Inflammatory macrophage treated with lipopolysaccharide for 1 hour (primary cell): ENCODE results near the gene ELOVL5.
A peak's percentile ranks its signal among the peaks of the same experiment; 100 is the strongest.
"Not testable (repeated sequence)": the region's sequence is repeated elsewhere in the genome, so short reads cannot be mapped to it uniquely, and the experiment has no call there.

Experiments used
- DNase-seq, 2 donors: peaks; one replicate each; pipeline ENCODE4 v3.0.0-alpha.2; 2020 to 2022

ELOVL5 gene

GRCh38 chr6:53327017-53327395 lies 21.7 kb downstream of the ELOVL5 start:
- no peak for DNase-seq

GRCh38 chr6:53326372-53327016 lies 22.3 kb downstream of the ELOVL5 start:
- no peak for DNase-seq

DNA sequence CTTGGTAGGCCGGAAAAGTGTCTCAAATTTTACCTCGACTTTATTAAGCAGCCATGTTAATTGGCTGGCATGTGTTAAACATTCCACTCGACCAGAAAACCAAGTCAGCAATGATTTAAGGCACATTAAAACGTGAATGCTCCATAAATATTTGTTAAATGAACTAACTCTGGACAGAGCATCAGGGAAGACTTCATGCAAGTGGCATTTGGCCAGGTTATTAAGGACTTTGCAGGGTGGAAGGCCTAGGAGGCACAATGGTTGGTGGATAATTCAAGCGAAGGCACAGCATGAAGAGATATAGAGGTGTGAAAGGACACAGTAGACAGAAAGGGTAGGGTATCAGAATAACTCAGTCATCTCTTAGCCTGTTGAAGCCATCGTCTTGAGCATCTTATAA lies 23.0 kb downstream of the ELOVL5 start:
- no peak for DNase-seq

DNA sequence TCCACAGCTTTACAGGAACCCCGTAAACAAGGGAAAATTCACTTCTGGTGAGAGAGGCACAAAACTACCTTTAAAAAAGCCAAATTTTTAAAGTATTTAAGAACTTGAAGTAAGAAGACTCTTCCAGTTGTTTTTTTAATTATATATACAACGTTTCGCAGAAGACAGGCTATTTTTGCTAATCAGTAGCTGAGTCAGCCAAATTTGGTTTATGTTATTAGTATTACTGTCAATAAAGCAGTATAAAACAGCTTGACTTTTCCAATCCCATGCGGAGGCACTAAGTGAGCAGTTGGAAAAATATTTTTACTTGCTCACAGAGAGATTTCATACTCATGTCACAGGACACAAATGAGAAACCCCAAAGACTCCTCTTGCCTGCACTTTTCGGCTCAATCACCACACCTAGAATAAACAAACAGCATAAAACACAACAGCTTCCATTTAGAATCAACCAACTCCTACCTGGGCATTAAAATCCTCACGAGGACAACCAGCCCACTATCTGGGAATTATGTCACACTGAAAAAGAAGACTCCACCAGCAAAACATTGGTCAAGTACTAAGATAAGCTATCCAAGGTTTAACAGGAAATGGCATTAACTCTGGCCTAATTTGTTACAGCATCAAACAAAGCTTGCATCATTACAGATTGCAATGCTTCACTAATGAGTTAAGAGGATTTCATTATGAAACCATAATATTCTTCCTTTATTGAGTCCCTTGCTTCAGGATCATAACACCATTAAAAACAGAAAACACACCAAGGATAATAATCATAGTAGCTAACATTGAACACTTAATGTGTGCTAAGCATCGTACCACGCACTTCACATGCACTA lies 26.3 kb downstream of the ELOVL5 start:
- peak; percentile 47 to 57 for DNase-seq

- no peak for DNase-seq
These were observed 27.0 kb downstream of the ELOVL5 start for GRCh38 chr6:53321701-53322100.

DNA sequence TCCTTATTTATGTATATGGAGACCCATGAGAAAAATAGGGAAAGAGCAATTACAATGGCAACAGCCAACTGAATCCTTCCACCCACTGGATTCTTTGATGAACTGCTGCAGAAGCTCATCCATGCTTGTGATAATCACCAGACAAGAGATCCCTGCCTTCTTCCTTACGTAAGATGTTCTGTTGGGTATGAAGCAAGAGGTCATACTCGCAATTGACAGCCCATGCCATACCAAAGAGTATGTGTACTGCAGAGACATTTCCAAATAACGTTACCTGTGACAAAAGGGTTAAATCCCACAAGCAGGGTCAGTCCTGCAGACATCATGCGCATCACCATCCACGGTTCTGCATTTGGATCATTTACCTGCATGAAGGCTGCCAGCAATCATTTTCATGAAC lies 27.8 kb downstream of the ELOVL5 start:
- DNase-seq = peak in 1 of 2 donors; percentile 62

GRCh38 chr6:53318429-53318828 lies 30.3 kb downstream of the ELOVL5 start:
- DNase-seq = no peak

- no peak for DNase-seq
These were observed 30.9 kb downstream of the ELOVL5 start for GRCh38 chr6:53317861-53318260.

DNA sequence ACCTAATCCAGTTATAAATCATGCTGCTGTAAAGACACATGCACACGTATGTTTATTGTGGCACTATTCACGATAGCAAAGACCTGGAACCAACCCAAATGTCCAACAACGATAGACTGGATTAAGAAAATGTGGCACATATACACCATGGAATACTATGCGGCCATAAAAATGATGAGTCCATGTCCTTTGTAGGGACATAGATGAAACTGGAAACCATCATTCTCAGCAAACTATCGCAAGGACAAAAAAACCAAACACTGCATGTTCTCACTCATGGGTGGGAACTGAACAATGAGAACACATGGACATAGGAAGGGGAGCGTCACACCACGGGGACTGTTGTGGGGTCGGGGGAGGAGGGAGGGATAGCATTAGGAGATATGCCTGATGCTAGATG lies 31.5 kb downstream of the ELOVL5 start:
- not testable (repeated sequence) for DNase-seq

- DNase-seq = no peak
These were observed 32.6 kb downstream of the ELOVL5 start for GRCh38 chr6:53316142-53316541.

- DNase-seq = no peak
These were observed 33.5 kb downstream of the ELOVL5 start for GRCh38 chr6:53315086-53315724.

- DNase-seq = no peak
These were observed 34.9 kb downstream of the ELOVL5 start for GRCh38 chr6:53313784-53314400.

GRCh38 chr6:53312355-53312754 lies 36.4 kb downstream of the ELOVL5 start:
- DNase-seq = no peak

DNA sequence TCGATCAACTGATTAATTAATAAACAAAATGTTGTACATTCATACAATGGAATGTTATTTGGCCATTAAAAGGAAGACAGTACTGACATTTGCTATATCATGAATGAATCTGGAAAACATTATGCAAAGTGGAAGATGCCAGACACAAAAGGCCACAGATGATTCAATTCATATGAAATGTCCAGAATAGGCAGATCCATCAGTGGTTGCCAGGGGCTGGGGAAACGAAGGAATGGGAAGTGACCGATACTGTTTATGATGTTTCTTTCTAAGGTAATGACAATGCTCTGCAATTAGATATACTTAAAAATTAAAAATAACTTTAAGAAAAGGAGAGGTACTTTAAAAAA lies 37.2 kb downstream of the ELOVL5 start:
- DNase-seq = no peak

DNA sequence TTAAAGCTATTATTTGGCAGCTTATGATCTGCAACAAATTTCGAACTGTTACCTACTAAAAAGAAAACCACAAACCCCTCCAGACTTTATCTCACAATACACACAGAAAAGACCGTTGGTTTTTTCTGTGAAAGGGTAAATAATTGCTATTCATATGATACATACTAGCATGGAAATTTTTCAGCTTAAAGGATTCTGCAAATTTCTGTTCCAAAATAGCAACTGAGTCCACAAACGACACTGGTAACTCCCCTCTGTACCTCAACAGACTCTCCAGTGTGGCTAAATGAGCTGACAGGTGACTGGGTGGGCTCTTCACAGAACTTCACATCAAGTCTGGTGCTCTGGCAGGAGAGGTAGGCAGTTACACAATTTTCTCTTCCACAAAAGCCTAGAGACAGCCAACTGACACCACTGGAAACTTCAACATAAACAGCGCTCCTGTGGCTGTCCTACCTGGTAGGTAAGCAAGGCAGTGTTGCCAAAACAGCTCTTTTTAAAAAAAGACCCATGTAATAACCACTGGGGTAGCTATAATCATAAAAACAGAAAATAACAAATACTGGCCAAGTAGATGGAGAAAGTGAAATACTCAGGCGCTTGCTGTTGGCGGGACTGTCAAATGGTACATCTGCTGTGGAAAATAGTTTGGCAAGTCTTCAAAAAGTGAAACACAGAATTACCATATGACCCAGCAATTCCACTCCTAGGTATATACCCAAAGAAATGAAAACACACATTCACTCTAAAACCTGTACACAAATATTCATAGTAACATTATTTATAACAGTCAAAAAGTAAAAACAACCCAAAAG lies 37.8 kb downstream of the ELOVL5 start:
- DNase-seq = no peak

- DNase-seq = no peak
These were observed 38.8 kb downstream of the ELOVL5 start for GRCh38 chr6:53309901-53310300.

GRCh38 chr6:53309059-53309900 lies 39.5 kb downstream of the ELOVL5 start:
- DNase-seq = no peak

DNA sequence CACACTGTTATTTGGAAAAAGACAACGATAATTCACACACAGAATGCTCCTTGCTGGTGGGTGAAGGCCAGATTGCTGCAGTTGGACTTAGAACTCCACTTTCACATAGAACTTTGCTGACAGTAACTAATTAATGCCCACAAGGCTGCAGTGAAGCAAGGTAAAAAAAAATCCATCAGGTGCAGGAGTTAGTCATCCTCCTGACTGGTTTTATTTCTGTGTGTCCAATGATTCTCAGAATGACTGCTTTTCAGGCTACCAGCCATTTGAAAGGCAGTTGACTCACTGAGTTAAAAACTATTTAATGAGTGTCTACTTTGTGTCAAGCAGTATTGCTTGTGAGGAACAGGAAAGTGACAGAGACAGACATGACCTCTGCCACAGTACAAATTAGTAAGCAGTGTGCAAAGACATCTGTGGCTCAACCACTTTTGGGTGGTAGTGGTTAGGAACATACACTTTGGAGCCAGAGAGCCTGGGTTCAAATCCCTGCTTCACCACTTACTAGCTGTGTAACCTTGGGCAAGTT lies 41.9 kb downstream of the ELOVL5 start:
- DNase-seq = no peak

DNA sequence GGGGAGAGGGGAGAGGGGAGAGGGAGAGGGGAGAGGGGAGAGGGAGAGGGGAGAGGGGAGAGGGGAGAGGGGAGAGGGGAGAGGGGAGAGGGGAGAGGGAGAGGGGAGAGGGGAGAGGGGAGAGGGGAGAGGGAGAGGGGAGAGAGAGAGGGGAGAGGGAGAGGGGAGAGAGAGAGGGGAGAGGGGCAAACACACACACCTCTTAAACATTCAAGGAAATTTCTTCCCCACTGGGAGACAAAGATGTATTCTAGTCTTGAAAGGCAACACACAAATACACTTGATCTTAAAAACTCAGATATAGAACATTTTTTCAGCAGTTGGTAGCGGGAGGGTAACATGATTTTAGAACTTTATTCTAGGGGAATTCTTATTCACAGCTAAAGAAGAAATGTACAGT lies 42.5 kb downstream of the ELOVL5 start:
- DNase-seq = not testable (repeated sequence)

- DNase-seq = not testable (repeated sequence)
These were observed 43.2 kb downstream of the ELOVL5 start for GRCh38 chr6:53305506-53306005.

DNA sequence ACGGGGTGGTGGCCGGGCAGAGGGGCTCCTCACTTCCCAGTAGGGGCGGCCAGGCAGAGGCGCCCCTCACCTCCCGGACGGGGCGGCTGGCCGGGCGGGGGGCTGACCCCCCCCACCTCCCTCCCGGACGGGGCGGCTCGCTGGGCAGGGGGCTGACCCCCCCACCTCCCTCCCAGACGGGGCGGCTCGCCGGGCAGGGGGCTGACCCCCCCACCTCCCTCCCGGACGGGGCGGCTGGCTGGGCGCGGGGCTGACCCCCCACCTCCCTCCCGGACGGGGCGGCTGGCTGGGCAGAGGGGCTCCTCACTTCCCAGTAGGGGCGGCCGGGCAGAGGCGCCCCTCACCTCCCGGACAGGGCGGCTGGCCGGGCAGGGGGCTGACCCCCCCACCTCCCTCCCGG lies 43.8 kb downstream of the ELOVL5 start:
- not testable (repeated sequence) for DNase-seq
